Activated naive CD4-positive, alpha-beta T cell treated with anti-CD3 and anti-CD28 coated beads, Interleukin-2, amount 50 U/mL, for 24 hours (primary cell): ENCODE results near the gene IQSEC2.

Experiments
- H3K27ac Mint-ChIP-seq: one replicate; pipeline ENCODE4 v1.8.0; 2021; ENCODE audit warnings: mild to moderate bottlenecking, mixed read lengths
- H3K27me3 Mint-ChIP-seq: one replicate; pipeline ENCODE4 v1.8.0; 2021; ENCODE audit warnings: mixed read lengths
- H3K36me3 Mint-ChIP-seq: one replicate; pipeline ENCODE4 v1.8.0; 2021; ENCODE audit warnings: mixed read lengths
- H3K4me1 Mint-ChIP-seq: one replicate; pipeline ENCODE4 v1.8.0; 2021; ENCODE audit warnings: mixed read lengths
- H3K4me3 Mint-ChIP-seq: one replicate; pipeline ENCODE4 v1.8.0; 2021; ENCODE audit warnings: mild to moderate bottlenecking, mixed read lengths
- H3K9me3 Mint-ChIP-seq: one replicate; pipeline ENCODE4 v1.8.0; 2021; ENCODE audit warnings: mixed read lengths

IQSEC2 gene

DNA sequence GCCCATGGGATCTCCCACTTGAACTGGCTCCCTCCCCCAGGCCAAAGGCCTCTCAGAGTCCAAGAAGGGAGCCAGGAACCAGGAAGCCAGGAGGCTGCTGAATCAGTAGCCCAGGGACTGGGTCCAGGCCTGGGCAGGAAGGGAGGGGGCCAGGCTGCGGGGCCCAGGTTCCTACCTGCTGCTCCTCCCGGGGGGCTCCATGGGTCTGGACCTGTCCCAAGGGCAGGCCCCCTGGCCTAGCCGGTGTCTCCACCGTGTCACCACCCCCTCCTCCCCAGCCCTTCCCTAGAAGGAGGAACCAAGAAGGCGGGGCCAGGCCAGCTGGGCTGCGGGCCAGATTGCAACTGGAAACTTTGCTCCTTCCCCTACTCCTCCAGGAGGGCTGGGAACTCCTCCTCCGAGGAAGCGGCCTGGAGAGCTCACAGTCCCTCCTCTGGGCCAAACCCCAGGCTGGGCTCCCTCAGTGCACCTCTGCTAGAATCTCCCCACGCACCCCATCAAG lies at the start of gene IQSEC2:
IQSEC2 (minus strand) TSS at position 264 of the 502 bp plus-strand sequence.
- Mint-ChIP-seq H3K36me3 (no peaks in the 10 kb centered on the region), H3K27me3 (no peaks in the 10 kb centered on the region), H3K27ac (no peak within 1 kb of the TSS), H3K9me3 (no peaks in the 10 kb centered on the region), H3K4me1 (peaks cover 13% of the 10 kb centered on the region), H3K4me3 (no peak within 1 kb of the TSS)

DNA sequence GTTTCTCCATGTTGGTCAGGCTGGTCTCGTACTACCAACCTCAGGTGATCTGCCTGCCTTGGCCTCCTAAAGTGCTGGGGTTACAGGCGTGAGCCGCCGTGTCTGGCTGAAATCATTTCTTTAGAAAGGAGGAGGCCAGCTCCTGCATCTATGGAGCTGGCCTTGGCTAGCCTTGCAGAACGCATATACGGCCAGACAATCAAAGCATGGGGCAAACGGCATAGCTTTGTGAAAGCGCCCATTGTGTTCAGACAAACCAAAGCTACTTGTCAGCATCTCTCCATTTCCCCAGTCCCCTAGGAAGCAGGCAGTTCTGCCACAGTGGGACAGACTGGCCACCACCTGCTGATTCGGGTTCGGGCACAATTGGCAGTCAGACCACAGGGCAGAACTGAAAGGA lies 48.9 kb upstream of the IQSEC2 start:
- Mint-ChIP-seq H3K27ac (no peak overlapping the region), H3K36me3 (no peaks in the 10 kb centered on the region), H3K27me3 (peaks cover 8% of the 10 kb centered on the region)

DNA sequence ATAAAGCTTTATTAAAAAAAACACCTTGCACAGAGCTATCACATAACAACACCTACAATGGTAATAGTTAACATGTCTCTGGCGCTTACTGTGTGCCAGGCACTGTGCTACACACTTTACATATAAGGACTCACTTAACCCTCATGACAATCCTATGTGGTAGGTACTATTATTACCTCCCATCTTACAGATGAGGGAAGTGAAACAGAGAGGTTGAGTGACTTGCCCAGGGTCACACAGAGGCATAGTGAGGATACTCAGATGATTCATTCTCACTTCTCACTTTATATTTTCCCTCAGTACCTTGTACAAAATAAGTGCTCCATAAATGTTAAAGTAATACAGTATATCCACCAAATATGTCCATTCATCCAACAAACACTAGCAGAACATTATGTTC lies 43.4 kb upstream of the IQSEC2 start:
- peaks cover 19% of the 10 kb centered on the region for H3K27me3 Mint-ChIP-seq
- no peaks in the 10 kb centered on the region for H3K9me3 Mint-ChIP-seq
- H3K4me1 Mint-ChIP-seq, result peaks cover 13% of the 10 kb centered on the region
- H3K36me3 Mint-ChIP-seq, result no peaks in the 10 kb centered on the region
- no peak overlapping the region for H3K27ac Mint-ChIP-seq
- H3K4me3 Mint-ChIP-seq, result no peak overlapping the region

More for the DNA sequence above, 48.9 kb upstream of the IQSEC2 start:
- Mint-ChIP-seq H3K9me3 (no peaks in the 10 kb centered on the region), H3K4me3 (no peak overlapping the region), H3K4me1 (no peaks in the 10 kb centered on the region)

DNA sequence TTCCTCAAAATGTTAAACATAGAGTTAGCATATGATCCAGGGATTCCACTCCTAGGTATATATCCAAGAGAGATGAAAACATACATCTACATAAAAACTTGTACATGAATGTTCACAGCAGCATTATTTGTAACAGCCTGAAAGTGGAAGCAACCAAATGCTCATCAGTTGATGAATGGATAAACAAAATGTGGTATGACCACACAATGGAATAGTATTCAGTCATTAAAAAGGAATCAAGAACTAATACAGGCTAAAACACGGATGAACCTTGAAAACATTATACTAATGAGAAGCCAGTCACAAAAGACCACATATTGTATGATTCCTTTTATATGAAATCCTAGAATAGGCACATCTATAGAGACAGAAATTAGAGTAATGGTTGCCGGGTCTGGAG lies 42.7 kb upstream of the IQSEC2 start:
- no peak overlapping the region for H3K4me3 Mint-ChIP-seq
- no peaks in the 10 kb centered on the region for H3K9me3 Mint-ChIP-seq
- peaks cover 23% of the 10 kb centered on the region for H3K27me3 Mint-ChIP-seq
- H3K4me1 Mint-ChIP-seq, result peaks cover 16% of the 10 kb centered on the region
- no peak overlapping the region for H3K27ac Mint-ChIP-seq
- H3K36me3 Mint-ChIP-seq, result no peaks in the 10 kb centered on the region

DNA sequence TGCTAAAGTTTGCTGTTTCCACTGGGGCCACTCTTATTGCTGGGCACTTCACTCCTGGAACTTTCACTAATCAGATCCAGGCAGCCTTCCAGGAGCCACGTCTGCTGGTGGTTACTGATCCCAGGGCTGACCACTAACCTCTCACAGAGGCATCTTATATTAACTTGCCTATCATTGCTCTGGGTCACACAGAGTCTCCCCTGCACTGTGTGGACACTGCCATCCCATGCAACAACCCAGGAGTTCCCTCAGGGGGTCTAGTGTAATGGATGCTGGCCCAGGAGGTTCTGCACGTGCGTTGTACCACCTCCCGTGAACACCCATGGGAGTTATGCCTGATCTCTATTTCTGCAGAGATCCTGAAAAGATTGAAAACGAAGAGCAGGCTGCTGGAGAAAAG lies 41.8 kb upstream of the IQSEC2 start:
- Mint-ChIP-seq H3K9me3 (no peaks in the 10 kb centered on the region), H3K4me3 (no peak overlapping the region), H3K36me3 (no peaks in the 10 kb centered on the region), H3K27me3 (peaks cover 27% of the 10 kb centered on the region), H3K4me1 (peaks cover 16% of the 10 kb centered on the region), H3K27ac (no peak overlapping the region)

DNA sequence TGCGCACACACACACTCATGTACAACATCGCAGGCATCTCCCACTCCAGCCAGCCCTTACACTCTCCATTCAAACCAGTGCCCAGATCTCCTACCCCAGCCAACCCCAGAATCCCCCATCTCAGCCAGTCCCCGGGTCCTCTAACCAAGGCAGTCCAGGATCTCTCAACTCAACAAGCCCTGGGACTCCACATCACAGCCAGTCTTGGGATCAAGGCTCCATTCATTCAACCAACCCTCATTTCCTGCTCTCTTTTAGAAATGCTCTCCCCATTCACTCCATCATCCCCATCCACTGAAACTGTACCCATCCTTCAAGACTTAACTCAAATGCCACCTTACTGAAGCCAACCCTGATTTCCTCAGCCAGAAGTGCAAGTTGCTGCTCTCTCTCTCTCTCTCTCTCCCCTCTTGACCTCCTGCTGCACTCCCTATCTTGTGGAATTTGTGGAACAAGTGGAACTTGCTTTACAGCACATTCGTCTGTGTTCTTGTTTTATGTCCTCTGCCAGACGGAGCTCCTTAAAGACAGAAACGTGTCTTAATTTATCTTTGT lies 40.6 kb upstream of the IQSEC2 start:
- Mint-ChIP-seq H3K4me3 (peak overlapping the region; percentile 70), H3K4me1 (peaks cover 16% of the 10 kb centered on the region), H3K27me3 (peaks cover 27% of the 10 kb centered on the region), H3K36me3 (no peaks in the 10 kb centered on the region), H3K27ac (peak overlapping the region; percentile 21), H3K9me3 (no peaks in the 10 kb centered on the region)

DNA sequence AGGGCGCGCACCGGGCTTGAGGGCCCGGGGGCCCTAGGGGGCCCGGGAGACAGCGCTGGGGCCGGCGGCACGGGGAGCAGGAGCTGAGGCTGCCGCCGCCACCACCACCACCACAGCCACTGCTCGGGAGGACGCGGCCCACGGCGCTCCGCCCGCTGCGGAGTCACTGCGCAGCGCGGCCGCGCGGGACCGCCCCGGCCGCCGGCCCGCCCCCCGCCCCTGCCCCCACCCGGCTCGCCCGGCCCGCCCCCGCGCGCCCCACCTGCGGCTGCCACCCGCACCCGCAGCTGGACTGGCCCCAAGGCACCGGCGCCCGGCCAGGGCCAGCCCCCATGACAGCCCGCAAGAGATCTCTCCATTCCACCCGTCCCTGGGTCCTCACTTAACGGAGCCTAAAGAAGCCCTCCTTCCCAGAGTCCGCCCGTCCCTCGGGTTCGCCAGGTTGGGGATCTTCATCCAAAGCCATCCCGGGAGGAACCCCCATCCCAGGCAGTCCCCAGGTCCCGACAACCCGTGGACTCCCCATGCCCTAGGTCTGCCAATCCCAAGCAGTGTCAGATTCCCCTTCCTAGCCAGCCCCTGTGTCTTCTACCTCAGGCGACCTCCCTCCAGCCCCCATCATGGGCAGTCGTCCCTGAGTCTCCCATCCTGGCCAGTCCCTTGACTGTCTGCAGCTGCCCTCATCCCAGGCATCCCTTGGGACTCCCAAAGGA lies 40.0 kb upstream of the IQSEC2 start:
- Mint-ChIP-seq H3K4me3 (peak overlapping the region; percentile 70), H3K27ac (peak overlapping the region; percentile 21), H3K27me3 (peaks cover 27% of the 10 kb centered on the region), H3K9me3 (no peaks in the 10 kb centered on the region), H3K36me3 (no peaks in the 10 kb centered on the region), H3K4me1 (peaks cover 16% of the 10 kb centered on the region)

DNA sequence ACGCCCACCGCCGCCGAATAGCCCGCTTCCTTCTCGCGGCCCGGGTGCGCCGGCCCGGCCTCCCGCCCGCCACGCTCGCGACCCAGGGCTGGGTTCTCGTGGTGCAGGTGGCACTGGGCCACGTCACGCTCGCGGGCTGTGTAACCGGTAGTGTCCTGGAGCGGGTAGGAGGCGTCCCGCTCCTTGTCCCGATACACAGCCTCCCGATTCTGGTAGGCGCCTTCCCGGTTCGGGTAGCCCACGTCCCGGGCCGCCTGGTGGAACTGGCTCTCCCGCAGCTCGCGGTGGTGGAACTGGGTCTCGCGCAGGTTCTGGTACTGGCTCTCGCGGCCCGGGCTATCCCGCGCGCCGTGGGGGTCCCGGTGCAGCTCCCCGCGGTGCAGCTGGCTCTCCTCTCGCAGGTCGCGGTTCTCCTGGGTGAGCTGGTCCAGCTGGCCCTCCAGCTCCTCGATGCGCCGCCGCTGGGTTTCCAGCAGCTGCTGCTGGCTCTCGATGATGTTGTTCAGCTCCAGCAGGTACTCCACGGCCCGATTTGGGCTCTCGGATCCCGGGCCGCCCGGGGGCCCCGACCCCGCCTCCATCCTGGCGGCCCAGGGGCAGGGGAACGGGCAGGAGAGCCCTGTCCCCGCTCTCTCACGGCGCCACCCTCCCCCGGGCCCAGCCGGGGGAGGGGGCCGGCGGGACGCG lies 39.3 kb upstream of the IQSEC2 start:
- H3K9me3 Mint-ChIP-seq, result no peaks in the 10 kb centered on the region
- no peak overlapping the region for H3K27ac Mint-ChIP-seq

DNA sequence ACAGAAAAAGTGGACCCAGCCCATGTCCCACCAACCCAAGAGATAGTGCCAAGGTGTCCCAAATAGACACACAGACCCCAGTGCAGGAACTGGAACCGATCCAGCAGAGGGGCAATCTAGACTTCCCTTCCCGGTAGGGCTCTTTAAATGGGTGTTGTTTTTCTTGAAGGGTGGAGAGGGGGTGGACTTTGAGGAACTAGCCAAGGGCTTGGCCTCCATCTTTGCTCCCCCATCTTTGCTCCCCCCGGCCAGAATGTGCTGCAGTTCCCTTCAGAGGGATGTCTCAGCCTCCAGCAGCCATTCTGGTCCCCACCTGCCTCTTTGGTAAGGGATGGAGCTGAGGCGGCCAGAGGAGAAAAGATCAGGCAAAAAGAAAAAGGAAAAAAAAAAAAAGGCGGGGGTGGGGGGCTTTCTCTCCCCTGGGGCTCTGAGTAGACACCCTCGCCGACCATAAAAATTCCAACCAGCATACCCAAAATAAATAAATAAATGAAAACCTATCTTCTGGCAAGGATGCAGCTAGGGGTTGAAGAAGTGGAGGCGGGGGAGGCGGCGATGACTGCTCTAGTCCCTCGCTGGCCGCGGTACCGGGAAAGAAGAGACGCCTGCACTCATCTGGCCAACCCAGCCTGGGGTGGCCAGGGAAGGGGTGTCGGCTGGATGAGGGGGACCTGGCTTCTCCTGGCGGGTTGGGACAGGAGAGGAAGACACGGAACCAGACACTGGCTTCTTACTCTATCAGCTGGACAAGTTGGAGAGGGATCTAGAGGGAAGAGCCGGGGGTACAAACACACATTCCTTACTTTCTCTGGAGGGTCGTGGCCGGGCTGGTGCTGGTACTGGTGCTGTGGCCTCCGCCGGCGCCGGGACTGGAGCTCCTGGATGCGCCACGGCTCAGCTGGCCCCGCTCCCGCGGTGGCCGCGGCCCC lies 38.5 kb upstream of the IQSEC2 start:
- peak overlapping the region; percentile 84 for H3K4me3 Mint-ChIP-seq
- no peak overlapping the region for H3K27ac Mint-ChIP-seq
- H3K4me1 Mint-ChIP-seq, result peaks cover 16% of the 10 kb centered on the region
- H3K36me3 Mint-ChIP-seq, result no peaks in the 10 kb centered on the region
- H3K9me3 Mint-ChIP-seq, result no peaks in the 10 kb centered on the region
- peaks cover 21% of the 10 kb centered on the region for H3K27me3 Mint-ChIP-seq

More for the DNA sequence above, 39.3 kb upstream of the IQSEC2 start:
- Mint-ChIP-seq H3K27me3 (peaks cover 22% of the 10 kb centered on the region), H3K36me3 (no peaks in the 10 kb centered on the region), H3K4me3 (peak overlapping the region; percentile 47), H3K4me1 (peaks cover 16% of the 10 kb centered on the region)

DNA sequence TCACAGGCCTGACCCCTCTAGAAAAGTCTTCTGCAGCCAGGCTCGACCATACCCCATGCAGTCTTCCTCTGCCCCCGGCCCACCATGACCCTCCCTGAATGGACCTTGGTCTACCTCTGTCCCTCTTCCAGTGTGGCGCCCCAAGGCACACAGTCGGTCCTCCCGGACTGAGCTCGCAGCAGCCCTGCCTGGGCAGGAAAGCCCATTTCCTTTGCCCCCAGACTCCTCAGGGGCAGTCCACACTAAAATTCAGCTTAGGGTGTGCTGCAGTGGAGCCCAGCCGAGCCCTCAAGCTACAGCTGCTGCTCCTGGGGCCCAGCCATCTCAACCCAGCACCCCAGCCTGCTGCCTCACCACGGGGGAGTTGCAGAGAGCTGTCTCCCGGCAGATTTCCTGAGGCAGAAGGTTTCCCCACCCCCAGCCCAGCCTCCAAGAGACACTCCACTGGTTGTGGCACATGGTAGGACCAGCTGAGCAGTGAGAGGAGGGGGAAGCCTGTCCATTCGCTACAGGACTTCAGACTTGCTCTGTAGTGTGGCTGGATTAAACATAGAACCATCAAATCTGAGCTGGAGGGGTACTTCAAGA lies 37.5 kb upstream of the IQSEC2 start:
- Mint-ChIP-seq H3K27ac (no peak overlapping the region), H3K36me3 (no peaks in the 10 kb centered on the region), H3K4me1 (peaks cover 16% of the 10 kb centered on the region), H3K27me3 (peaks cover 19% of the 10 kb centered on the region), H3K4me3 (peak overlapping the region; percentile 3), H3K9me3 (no peaks in the 10 kb centered on the region)

DNA sequence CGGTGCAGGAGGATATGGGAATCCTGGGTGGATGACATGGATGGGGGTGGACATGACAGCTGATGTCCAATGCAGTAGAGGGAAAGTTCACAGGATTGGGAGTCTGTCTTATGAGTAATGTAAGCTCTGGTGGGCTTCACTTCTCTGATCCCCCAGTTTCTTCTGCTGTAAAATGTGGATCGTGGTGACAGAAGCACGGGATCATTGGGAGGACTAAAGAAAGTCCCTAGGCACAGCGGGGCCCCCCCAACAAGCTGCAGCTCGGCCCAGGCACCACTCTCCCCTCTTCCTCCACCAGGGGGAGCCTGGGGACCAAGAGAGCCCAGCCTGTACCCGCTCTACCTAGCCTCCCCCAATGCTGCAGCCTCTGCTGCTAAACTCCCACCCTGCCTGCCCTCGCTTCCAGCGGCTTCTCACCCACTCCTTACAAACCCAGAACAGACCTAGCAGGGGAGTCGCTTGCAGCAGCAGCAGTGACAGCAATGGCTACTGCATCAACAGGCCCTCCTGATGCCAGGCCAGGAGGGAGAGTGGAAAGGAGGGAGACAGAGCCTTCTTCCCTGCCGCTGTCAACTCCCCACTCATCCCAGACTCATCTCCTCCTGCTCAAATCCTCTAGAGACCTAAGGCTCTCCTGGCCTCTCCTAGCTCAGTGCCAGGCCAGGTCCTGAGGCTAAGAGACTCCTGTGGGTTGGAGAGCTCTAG lies 36.1 kb upstream of the IQSEC2 start:
- Mint-ChIP-seq H3K4me1 (peaks cover 16% of the 10 kb centered on the region), H3K27me3 (peaks cover 19% of the 10 kb centered on the region), H3K4me3 (no peak overlapping the region), H3K9me3 (no peaks in the 10 kb centered on the region), H3K36me3 (no peaks in the 10 kb centered on the region), H3K27ac (no peak overlapping the region)

DNA sequence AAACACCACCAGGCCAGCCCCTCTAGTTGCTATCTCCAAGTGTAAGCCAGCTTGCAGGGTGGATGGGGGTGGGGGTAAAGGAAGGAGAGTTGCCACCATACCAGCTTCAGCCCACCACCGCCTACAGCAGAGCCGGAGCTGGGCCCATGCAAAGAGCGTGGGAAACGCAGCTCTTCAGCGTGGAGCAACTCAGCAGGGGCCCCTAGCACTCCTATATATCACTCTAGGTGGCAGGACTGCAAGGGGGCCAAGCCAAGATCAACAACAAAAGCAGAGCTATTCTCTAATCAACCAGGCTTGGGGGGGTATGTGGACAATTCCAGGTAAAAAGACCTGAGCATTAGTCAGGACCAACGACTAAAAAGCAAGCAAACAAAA lies 35.5 kb upstream of the IQSEC2 start:
- Mint-ChIP-seq H3K36me3 (no peaks in the 10 kb centered on the region), H3K9me3 (no peaks in the 10 kb centered on the region), H3K27ac (no peak overlapping the region), H3K4me1 (peaks cover 10% of the 10 kb centered on the region), H3K27me3 (peaks cover 15% of the 10 kb centered on the region), H3K4me3 (no peak overlapping the region)

DNA sequence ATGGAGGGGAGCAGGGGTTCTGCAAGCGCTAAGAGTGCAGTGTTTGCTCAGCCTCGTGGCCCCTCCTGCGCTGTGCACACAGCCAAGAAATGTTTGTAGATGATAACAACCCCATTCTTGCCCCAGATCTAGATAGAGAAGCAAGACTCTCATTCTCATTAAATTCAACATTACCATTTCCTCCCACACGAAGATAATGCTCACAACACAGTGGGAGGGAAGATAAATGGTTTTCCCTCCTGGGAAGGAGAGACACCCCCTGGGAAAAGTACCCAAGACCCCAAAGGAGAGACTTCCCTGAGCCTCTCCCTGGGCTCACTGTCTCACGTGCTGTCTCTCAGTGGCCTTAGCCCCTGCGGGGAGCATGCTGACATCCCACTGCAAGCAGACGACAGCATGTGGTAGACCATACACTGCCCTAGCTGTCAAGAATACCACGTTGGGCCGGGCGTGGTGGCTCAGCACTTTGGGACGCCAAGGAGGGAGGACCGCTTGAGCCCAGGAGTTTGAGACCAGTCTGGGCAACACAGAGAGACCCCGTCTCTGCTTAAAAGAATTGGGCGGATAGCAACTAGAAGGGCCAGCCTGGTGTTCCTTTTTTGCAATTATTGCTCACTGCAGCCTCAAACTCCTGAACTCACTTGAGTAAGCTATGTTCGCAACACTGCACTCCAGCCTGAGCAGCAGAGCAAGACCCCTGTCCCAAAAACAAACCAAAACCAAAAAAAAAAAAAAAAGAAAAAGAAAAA lies 34.9 kb upstream of the IQSEC2 start:
- H3K4me3 Mint-ChIP-seq, result no peak overlapping the region
- H3K27me3 Mint-ChIP-seq, result peaks cover 10% of the 10 kb centered on the region
- no peaks in the 10 kb centered on the region for H3K9me3 Mint-ChIP-seq
- no peak overlapping the region for H3K27ac Mint-ChIP-seq
- no peaks in the 10 kb centered on the region for H3K36me3 Mint-ChIP-seq
- peaks cover 7% of the 10 kb centered on the region for H3K4me1 Mint-ChIP-seq

DNA sequence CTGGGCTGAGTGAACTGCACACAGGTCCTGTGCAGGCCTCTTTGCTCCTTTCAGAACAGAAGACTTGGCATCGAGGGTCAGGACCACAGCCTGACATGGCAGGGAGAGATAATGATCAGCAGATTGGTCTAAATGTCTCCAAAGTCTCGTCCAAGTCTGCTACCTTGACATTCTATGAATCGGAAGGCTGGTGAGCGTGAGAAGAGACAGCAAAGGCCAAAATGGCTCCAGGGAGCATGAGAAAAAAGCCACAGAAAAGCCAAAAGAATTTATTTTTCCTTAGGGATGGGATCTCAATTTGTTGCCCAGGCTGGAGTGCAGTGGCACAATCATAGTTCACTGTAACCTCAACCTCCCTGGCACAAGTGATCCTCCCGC lies 32.3 kb upstream of the IQSEC2 start:
- peaks cover 3% of the 10 kb centered on the region for H3K27me3 Mint-ChIP-seq
- no peak overlapping the region for H3K27ac Mint-ChIP-seq

More for the DNA sequence above, 32.3 kb upstream of the IQSEC2 start:
- Mint-ChIP-seq H3K9me3 (no peaks in the 10 kb centered on the region), H3K4me1 (no peaks in the 10 kb centered on the region), H3K4me3 (no peak overlapping the region), H3K36me3 (no peaks in the 10 kb centered on the region)
